DOHH2 (cell line): ENCODE measurements around the gene KRT33A.

ENCODE experiments used
- CTCF ChIP-seq: fragments of 200-600 bp; sonication (generic); IDR thresholded peaks from one replicate; pipeline ENCODE4 v1.5.1; 2014; ENCODE audit warnings: antibody characterized with exemption, mild to moderate bottlenecking, low read depth, low read length; ENCODE audit not compliant: poor library complexity, severe bottlenecking
- EZH2phosphoT487 ChIP-seq: fragments of 200-600 bp; sonication (generic); IDR thresholded peaks from 2 replicates; pipeline ENCODE4 v1.6.1; 2017; ENCODE audit warnings: borderline replicate concordance, mild to moderate bottlenecking, antibody characterized with exemption, low read length, moderate library complexity, mixed read lengths

- TF ChIP-seq CTCF (no peak), EZH2phosphoT487 (no peak)
These were observed 19.1 kb upstream of the KRT33A start, which contains the start of gene KRT33B for GRCh38 chr17:41369713-41370112.
